GM23338 (cell line): Measurements from ENCODE around the gene GREB1L. TPM values are rescaled to one million over a fixed set of nuclear protein-coding genes. Genes with fewer than 3 reads are reported as not detected.

ENCODE experiments used
- ATAC-seq: fragments of 200-7000 bp; cut with Tn5 transposase; 3 replicates; pipeline ENCODE4 v1.9.1; 2020
- DNase-seq: peaks from one replicate; pipeline ENCODE4 v3.0.0-alpha.2; 2015; ENCODE audit warnings: low spot score
- H2AFZ ChIP-seq: fragments of 200-600 bp; sonication (generic); 2 replicates; pipeline ENCODE4 v1.8.0; 2016; ENCODE audit warnings: antibody characterized with exemption, mild to moderate bottlenecking, moderate library complexity
- H3F3A ChIP-seq: fragments of 200-600 bp; sonication (generic); replicated peaks from 2 replicates; pipeline ENCODE4 v1.8.0; 2017; ENCODE audit warnings: antibody characterized with exemption, mixed run types, low read depth
- H3K27ac ChIP-seq: fragments of 200-600 bp; sonication (generic); 2 replicates; pipeline ENCODE4 v1.6.1; 2016; ENCODE audit warnings: low read depth
- H3K27me3 ChIP-seq: fragments of 200-600 bp; sonication (generic); 2 replicates; pipeline ENCODE4 v1.8.0; 2016; ENCODE audit warnings: mild to moderate bottlenecking, mixed run types, moderate library complexity; ENCODE audit not compliant: insufficient read depth
- H3K36me3 ChIP-seq: fragments of 200-600 bp; sonication (generic); 2 replicates; pipeline ENCODE4 v1.8.0; 2016; ENCODE audit warnings: mild to moderate bottlenecking; ENCODE audit not compliant: insufficient read depth
- H3K4me1 ChIP-seq: fragments of 200-600 bp; sonication (generic); 2 replicates; pipeline ENCODE4 v1.8.0; 2016; ENCODE audit warnings: mild to moderate bottlenecking, moderate library complexity; ENCODE audit not compliant: insufficient read depth
- H3K4me2 ChIP-seq: fragments of 200-600 bp; sonication (generic); 2 replicates; pipeline ENCODE4 v1.7.1; 2017; ENCODE audit warnings: mixed run types
- H3K4me3 ChIP-seq: fragments of 200-600 bp; sonication (generic); 2 replicates; pipeline ENCODE4 v1.6.1; 2016; ENCODE audit warnings: mixed run types
- H3K79me2 ChIP-seq: fragments of 200-600 bp; sonication (generic); replicated peaks from 2 replicates; pipeline ENCODE4 v1.8.0; 2017; ENCODE audit warnings: mild to moderate bottlenecking; ENCODE audit not compliant: insufficient read depth
- H3K9me2 ChIP-seq: fragments of 200-600 bp; sonication (generic); 2 replicates; pipeline ENCODE4 v1.8.0; 2017; ENCODE audit not compliant: insufficient read depth
- H4K20me1 ChIP-seq: fragments of 200-600 bp; sonication (generic); replicated peaks from 2 replicates; pipeline ENCODE4 v1.8.0; 2017; ENCODE audit warnings: mild to moderate bottlenecking; ENCODE audit not compliant: insufficient read depth
- H3K27ac Mint-ChIP-seq: 2 replicates; pipeline ENCODE4 v1.8.0; 2020; ENCODE audit warnings: inconsistent platforms, mild to moderate bottlenecking, moderate library complexity, mixed read lengths
- H3K27me3 Mint-ChIP-seq: 3 replicates; pipeline ENCODE4 v1.8.0; 2022; ENCODE audit warnings: low read depth, mild to moderate bottlenecking, moderate library complexity, mixed read lengths, inconsistent platforms; ENCODE audit not compliant: insufficient read depth, poor library complexity
- H3K36me3 Mint-ChIP-seq: 3 replicates; pipeline ENCODE4 v1.8.0; 2021; ENCODE audit warnings: low read depth, mild to moderate bottlenecking, inconsistent platforms, moderate library complexity, mixed read lengths
- H3K4me1 Mint-ChIP-seq: 3 replicates; pipeline ENCODE4 v1.8.0; 2020; ENCODE audit warnings: mild to moderate bottlenecking, inconsistent platforms, mixed read lengths
- H3K4me3 Mint-ChIP-seq: 3 replicates; pipeline ENCODE4 v1.8.0; 2021; ENCODE audit warnings: moderate library complexity, mild to moderate bottlenecking, inconsistent platforms, mixed read lengths
- H3K9me3 Mint-ChIP-seq: 3 replicates; pipeline ENCODE4 v1.8.0; 2020; ENCODE audit warnings: moderate library complexity, mild to moderate bottlenecking, inconsistent platforms, mixed read lengths
- CREB1 ChIP-seq: fragments of 250-450 bp; sonication (Bioruptor Pico); IDR thresholded peaks from 2 replicates; pipeline ENCODE4 v1.5.0; 2020; ENCODE audit warnings: low read depth, mild to moderate bottlenecking, moderate library complexity
- CTCF ChIP-seq, 2 experiments: fragments of 200-600 bp in 1 of 2; sonication (generic) in 1 of 2; conservative IDR thresholded peaks; 2 replicates each; pipeline versions ENCODE4 v1.5.1 to v1.6.1; 2016 to 2017; ENCODE audit warnings: antibody characterized with exemption in 2 of 2, low read depth in 2 of 2, mild to moderate bottlenecking in 2 of 2, moderate library complexity in 1 of 2
- ETS1 ChIP-seq: IDR thresholded peaks from 2 replicates; pipeline ENCODE4 v1.6.1; 2016; ENCODE audit warnings: antibody characterized with exemption
- EZH2 ChIP-seq: fragments of 200-600 bp; sonication (generic); IDR thresholded peaks from one replicate; pipeline ENCODE4 v1.8.0; 2017; ENCODE audit warnings: antibody characterized with exemption, mild to moderate bottlenecking, low read depth; ENCODE audit not compliant: unreplicated experiment
- EZH2phosphoT487 ChIP-seq: fragments of 200-600 bp; sonication (generic); IDR thresholded peaks from one replicate; pipeline ENCODE4 v1.8.1; 2018; ENCODE audit warnings: antibody characterized with exemption; ENCODE audit not compliant: unreplicated experiment
- POLR2AphosphoS5 ChIP-seq: IDR thresholded peaks from 2 replicates; pipeline ENCODE4 v1.6.1; 2016; ENCODE audit warnings: antibody characterized with exemption, low read depth
- REST ChIP-seq: IDR thresholded peaks from one replicate; pipeline ENCODE4 v1.6.1; 2018; ENCODE audit warnings: antibody characterized with exemption; ENCODE audit not compliant: unreplicated experiment
- STAT1 ChIP-seq: IDR thresholded peaks from one replicate; pipeline ENCODE4 v1.6.1; 2016; ENCODE audit warnings: antibody characterized with exemption; ENCODE audit not compliant: unreplicated experiment
- ZNF114 ChIP-seq: fragments of 250-450 bp; sonication (Bioruptor Pico); IDR thresholded peaks from 2 replicates; pipeline ENCODE4 v1.5.0; 2020; ENCODE audit warnings: mild to moderate bottlenecking, moderate library complexity
- ZNF462 ChIP-seq: fragments of 250-450 bp; sonication (Bioruptor Pico); IDR thresholded peaks from 2 replicates; pipeline ENCODE4 v1.5.0; 2020; ENCODE audit warnings: mild to moderate bottlenecking, moderate library complexity
- polyA plus RNA-seq: library from polyadenylated mRNA; unstranded; fragments of >200 nt; fragmentation: Nextera tagmentation; extraction: Ambion mirVana; gene quantifications from 2 replicates; pipeline ENCODE4 v1.2.1, GENCODE V29; 2016
- total RNA-seq: library from RNA; depleted of rRNA; stranded (reverse); fragments of >200 nt; shearing (Covaris generic); gene quantifications from 2 replicates; pipeline ENCODE4 v1.2.3, GENCODE V29; 2014

Gene GREB1L
- total and polyA plus RNA-seq, 2 experiments from 2014 or later: 0.03 to 0.29 TPM

- Histone ChIP-seq H3K36me3 (no peaks in the 10 kb centered on the region), H3K9me2 (no peaks in the 10 kb centered on the region), H3K27ac (no peak overlapping the region), H3K4me1 (peaks cover 27% of the 10 kb centered on the region), H3K4me2 (no peak overlapping the region), H3K79me2 (no peaks in the 10 kb centered on the region), H2AFZ (no peak overlapping the region), H3F3A (no peaks in the 10 kb centered on the region), H4K20me1 (no peaks in the 10 kb centered on the region), H3K27me3 (no peaks in the 10 kb centered on the region), H3K4me3 (no peak overlapping the region)
- H3K4me1 Mint-ChIP-seq: peaks cover 42% of the 10 kb centered on the region
- no peaks in the 10 kb centered on the region for H3K9me3 Mint-ChIP-seq
- DNase-seq: peak; percentile 15
- H3K27me3 Mint-ChIP-seq: no peaks in the 10 kb centered on the region
- ATAC-seq: no peak; the same call in 2 of the 3 replicates
- no peak for TF ChIP-seq REST
- no peak for TF ChIP-seq STAT1
- no peak for TF ChIP-seq CREB1 (CRISPR knock-in tag)
- no peak for TF ChIP-seq ZNF462 (CRISPR knock-in tag)
- TF ChIP-seq CTCF (conservative IDR thresholded peaks at IDR 0.05; ENCODE audit: low read depth in 2 of 2): no peak
- no peak for TF ChIP-seq ZNF114
- TF ChIP-seq ETS1: no peak
- TF ChIP-seq EZH2: no peak
- TF ChIP-seq EZH2phosphoT487: no peak
- TF ChIP-seq POLR2AphosphoS5: no peak
- no peak overlapping the region for H3K27ac Mint-ChIP-seq
- no peaks in the 10 kb centered on the region for H3K36me3 Mint-ChIP-seq
- no peak overlapping the region for H3K4me3 Mint-ChIP-seq
These were observed 122.4 kb downstream of the GREB1L start for GRCh38 chr18:21364471-21364870.
